H1 (cell line): ENCODE data around the gene KIZ. TPM values are rescaled to one million over a fixed set of nuclear protein-coding genes. Genes with fewer than 3 reads are reported as not detected.

Experiments
- CTCF ChIA-PET: fragments of 300-600 bp; sonication (Branson Sonifier 250); formaldehyde crosslinking; loops from one replicate; lab custom pipeline; 2021; ENCODE audit not compliant: partially characterized antibody; lab: Charles Lee
- POLR2A ChIA-PET: fragments of 300-600 bp; sonication (Branson Sonifier 250); formaldehyde crosslinking; loops from one replicate; lab custom pipeline; 2021; ENCODE audit warnings: inconsistent platforms; ENCODE audit not compliant: partially characterized antibody; lab: Charles Lee
- DNase-seq, 2 experiments: peaks; one replicate each; pipeline versions ENCODE4 v3.0.0 to v3.0.0-alpha.2; 2010 to 2022; ENCODE audit warnings: low spot score in 2 of 2, low read depth in 1 of 2, mixed read lengths in 1 of 2
- FAIRE-seq: peaks from 2 replicates; lab custom pipeline; 2011; peaks lifted over from hg19 to GRCh38; lab: Jason Lieb, UNC
- H2AFZ ChIP-seq: 2 replicates; pipeline ENCODE4 v1.8.1; 2012; ENCODE audit warnings: low read length, inconsistent platforms
- H2AK5ac ChIP-seq: 2 replicates; pipeline ENCODE4 v1.6.1; 2013; ENCODE audit warnings: low read depth, low read length
- H2BK120ac ChIP-seq: replicated peaks from 2 replicates; pipeline ENCODE3; 2013; ENCODE audit warnings: low read depth, low read length, inconsistent platforms
- H2BK12ac ChIP-seq: 2 replicates; pipeline ENCODE4 v1.6.1; 2013; ENCODE audit warnings: low read depth, low read length
- H2BK15ac ChIP-seq: 2 replicates; pipeline ENCODE4 v1.6.1; 2013; ENCODE audit warnings: low read length
- H2BK20ac ChIP-seq: 2 replicates; pipeline ENCODE4 v1.6.1; 2013; ENCODE audit warnings: low read length
- H2BK5ac ChIP-seq: 2 replicates; pipeline ENCODE4 v1.6.1; 2013; ENCODE audit warnings: low read depth, low read length
- H3K14ac ChIP-seq: 2 replicates; pipeline ENCODE4 v1.6.1; 2013; ENCODE audit warnings: inconsistent platforms; ENCODE audit not compliant: insufficient read length
- H3K18ac ChIP-seq: 2 replicates; pipeline ENCODE4 v1.6.1; 2013; ENCODE audit warnings: low read length; ENCODE audit errors: extremely low read depth
- H3K23ac ChIP-seq: 2 replicates; pipeline ENCODE4 v1.6.1; 2013; ENCODE audit warnings: inconsistent platforms; ENCODE audit not compliant: insufficient read length
- H3K23me2 ChIP-seq: 2 replicates; pipeline ENCODE4 v1.6.1; 2013; ENCODE audit warnings: low read depth, low read length
- H3K27ac ChIP-seq: 2 replicates; pipeline ENCODE4 v1.6.1; 2011; ENCODE audit warnings: low read depth, low read length, inconsistent platforms
- H3K27me3 ChIP-seq, 4 experiments: replicated peaks in 1 of 4; 1 replicate in 1 of 4; 2 replicates in 3 of 4; pipeline versions ENCODE4 v1.6.1 to v1.8.1; 2011 to 2013; ENCODE audit warnings: low read length in 3 of 4, mild to moderate bottlenecking in 3 of 4, inconsistent platforms in 2 of 4, mixed read lengths in 2 of 4, moderate library complexity in 1 of 4; ENCODE audit not compliant: control insufficient read depth in 3 of 4, insufficient read depth in 3 of 4; ENCODE audit errors: extremely low read depth in 1 of 4
- H3K36me3 ChIP-seq, 4 experiments: 2 replicates each; pipeline versions ENCODE4 v1.6.1 to v1.8.1; 2011 to 2013; ENCODE audit warnings: mild to moderate bottlenecking in 4 of 4, low read length in 3 of 4, moderate library complexity in 2 of 4, control low read depth in 1 of 4, inconsistent platforms in 1 of 4; ENCODE audit not compliant: insufficient read depth in 4 of 4, control insufficient read depth in 2 of 4
- H3K4ac ChIP-seq: replicated peaks from 2 replicates; pipeline ENCODE3; 2013; ENCODE audit warnings: low read length, low read depth, mixed read lengths, inconsistent platforms; ENCODE audit not compliant: insufficient read length
- H3K4me1 ChIP-seq, 4 experiments: replicated peaks in 1 of 4; 1 replicate in 1 of 4; 2 replicates in 3 of 4; pipeline versions ENCODE4 v1.6.1 to v1.8.1; 2011 to 2013; ENCODE audit warnings: low read length in 3 of 4, inconsistent platforms in 2 of 4, mixed read lengths in 1 of 4; ENCODE audit not compliant: insufficient read depth in 4 of 4, control insufficient read depth in 3 of 4
- H3K4me2 ChIP-seq, 2 experiments: 2 replicates each; pipeline versions ENCODE4 v1.6.1 to v1.8.1; 2011 to 2013; ENCODE audit warnings: low read depth in 2 of 2, low read length in 2 of 2, control low read depth in 1 of 2, inconsistent platforms in 1 of 2, mild to moderate bottlenecking in 1 of 2; ENCODE audit not compliant: insufficient read depth in 1 of 2
- H3K4me3 ChIP-seq, 4 experiments: fragments of 200-600, 300-600 bp in 1 of 4; sonication (generic), shearing (Covaris generic), sonication (Bioruptor Twin) in 1 of 4; 2 replicates each; pipeline versions ENCODE4 v1.5.1 to v1.8.1; 2011 to 2016; ENCODE audit warnings: low read length in 4 of 4, low read depth in 3 of 4, control low read depth in 2 of 4, inconsistent platforms in 2 of 4, mild to moderate bottlenecking in 2 of 4, mixed read lengths in 1 of 4, moderate library complexity in 1 of 4; ENCODE audit not compliant: insufficient read depth in 2 of 4; ENCODE audit errors: extremely low read depth in 1 of 4
- H3K56ac ChIP-seq: replicated peaks from 2 replicates; pipeline ENCODE3; 2013; ENCODE audit warnings: low read depth, mild to moderate bottlenecking, mixed read lengths, low read length, inconsistent platforms; ENCODE audit not compliant: insufficient read length
- H3K79me1 ChIP-seq: 2 replicates; pipeline ENCODE4 v1.6.1; 2013; ENCODE audit warnings: low read depth, low read length, control low read depth
- H3K79me2 ChIP-seq, 2 experiments: 2 replicates each; pipeline versions ENCODE4 v1.6.1 to v1.8.1; 2012 to 2013; ENCODE audit warnings: low read length in 2 of 2, mild to moderate bottlenecking in 2 of 2, inconsistent platforms in 1 of 2; ENCODE audit not compliant: insufficient read depth in 2 of 2, control insufficient read depth in 1 of 2
- H3K9ac ChIP-seq, 4 experiments: replicated peaks in 1 of 4; 1 replicate in 1 of 4; 2 replicates in 3 of 4; pipeline versions ENCODE4 v1.6.1 to v1.8.1; 2011 to 2013; ENCODE audit warnings: low read depth in 3 of 4, low read length in 3 of 4, control low read depth in 2 of 4, mild to moderate bottlenecking in 2 of 4, moderate library complexity in 2 of 4, inconsistent platforms in 1 of 4; ENCODE audit errors: extremely low read depth in 1 of 4
- H3K9me3 ChIP-seq, 2 experiments: 2 replicates each; pipeline versions ENCODE4 v1.6.1 to v1.8.1; 2012 to 2013; ENCODE audit warnings: mild to moderate bottlenecking in 2 of 2, moderate library complexity in 2 of 2, control low read depth in 1 of 2, inconsistent platforms in 1 of 2, low read depth in 1 of 2, low read length in 1 of 2, mixed read lengths in 1 of 2; ENCODE audit not compliant: insufficient read depth in 2 of 2
- H4K20me1 ChIP-seq, 2 experiments: replicated peaks in 1 of 2; 2 replicates each; pipeline versions ENCODE3 to v1.8.1; 2011 to 2013; ENCODE audit warnings: inconsistent platforms in 2 of 2, low read length in 2 of 2, mild to moderate bottlenecking in 1 of 2; ENCODE audit not compliant: insufficient read depth in 2 of 2, control insufficient read depth in 1 of 2
- H4K5ac ChIP-seq: 2 replicates; pipeline ENCODE4 v1.6.1; 2013; ENCODE audit warnings: low read length, low read depth, mixed read lengths, inconsistent platforms; ENCODE audit not compliant: insufficient read length
- H4K8ac ChIP-seq: 2 replicates; pipeline ENCODE4 v1.8.0; 2013; ENCODE audit warnings: mild to moderate bottlenecking, moderate library complexity, low read length, inconsistent platforms; ENCODE audit not compliant: insufficient read depth; ENCODE audit errors: extremely low read depth
- H4K91ac ChIP-seq: replicated peaks from 2 replicates; pipeline ENCODE3; 2013; ENCODE audit warnings: low read length, mixed read lengths, inconsistent platforms; ENCODE audit not compliant: insufficient read length
- CBX5 ChIP-seq: fragments of 300-800, 300-1000 bp; sonication (generic); IDR thresholded peaks from 2 replicates; pipeline ENCODE4 v1.7.1; 2016; ENCODE audit warnings: antibody characterized with exemption, low read length, low read depth
- CBX8 ChIP-seq: fragments of 300-800, 300-1000 bp; sonication (generic); IDR thresholded peaks from 2 replicates; pipeline ENCODE4 v1.7.1; 2016; ENCODE audit warnings: low read depth, low read length, borderline replicate concordance
- CHD2 ChIP-seq: IDR thresholded peaks from 2 replicates; pipeline ENCODE4 v1.6.1; 2012; ENCODE audit warnings: low read length, improper control_type of control experiment
- NRF1 ChIP-seq: IDR thresholded peaks from 2 replicates; pipeline ENCODE4 v1.6.1; 2011; ENCODE audit warnings: mild to moderate bottlenecking, low read depth, low read length, improper control_type of control experiment
- PHF8 ChIP-seq: fragments of 200-600 bp; sonication (generic); conservative IDR thresholded peaks from 2 replicates; pipeline ENCODE4 v1.7.1; 2012; ENCODE audit warnings: low read depth, mild to moderate bottlenecking, inconsistent platforms, low read length, moderate library complexity
- SIX5 ChIP-seq: IDR thresholded peaks from 2 replicates; pipeline ENCODE4 v1.6.1; 2011; ENCODE audit warnings: mild to moderate bottlenecking, low read depth, low read length
- SRF ChIP-seq: IDR thresholded peaks from 2 replicates; pipeline ENCODE4 v1.6.1; 2011; ENCODE audit warnings: mild to moderate bottlenecking, low read depth, low read length, moderate library complexity
- TBP ChIP-seq: IDR thresholded peaks from 2 replicates; pipeline ENCODE4 v1.6.1; 2011; ENCODE audit warnings: low read depth, low read length, improper control_type of control experiment
- YY1 ChIP-seq: IDR thresholded peaks from 2 replicates; pipeline ENCODE4 v1.6.1; 2011; ENCODE audit warnings: low read depth, mild to moderate bottlenecking, low read length
- WGBS, 2 experiments: shearing (Covaris generic) in 1 of 2; methylation state at CpG; one replicate each; pipeline versions ENCODE4 v1.1.6 to v1.1.7; 2013 to 2015; ENCODE audit warnings: low lambda C conversion rate in 2 of 2, mixed read lengths in 2 of 2, inconsistent platforms in 1 of 2, low coverage in 1 of 2, missing lambda C conversion rate in 1 of 2; ENCODE audit not compliant: insufficient replicate concordance in 2 of 2, insufficient coverage in 1 of 2, insufficient read length in 1 of 2; ENCODE audit errors: extremely low coverage in 1 of 2, missing lambda C conversion rate in 1 of 2; 5-methylcytosine and 5-hydroxymethylcytosine counted together
- polyA plus RNA-seq, 7 experiments: library from polyadenylated mRNA; depleted of rRNA in 3 of 7; stranded (reverse) in 5 of 7; unstranded in 2 of 7; fragments of >200 nt in 5 of 7; fragments of 200-250 nt in 2 of 7; gene quantifications; 1 replicate in 5 of 7; 2 replicates in 1 of 7; 4 replicates in 1 of 7; pipeline versions ENCODE4 v1.2.1 to v1.2.3, GENCODE V29; 2011 to 2013; ENCODE audit warnings: missing spikeins in 2 of 7, mixed read lengths in 2 of 7
- total RNA-seq: library from RNA; stranded (reverse); fragmentation: NEBNext Ultra II Directional; extraction: Animal tissue kit (Norgen Biotek cat#: 25700); gene quantifications from 2 replicates; pipeline ENCODE4 v1.2.1, GENCODE V29; 2021

KIZ gene
- total and polyA plus RNA-seq, 2 of the 8 experiments (the other 6 are each of a cell fraction or from before 2014, with no cell fraction given), result 13.0 to 51.7 TPM

GRCh38 chr20:21288587-21289370 is 162.9 kb downstream of the KIZ start:
- POLR2A ChIA-PET, result interaction anchor here (1.3 to 3.0 kb wide), 2 partner anchors 12 to 14 kb away, joined by 4 to 13 read pairs; partner anchors contain the start of gene XRN2
- 89% methylated on average over 14 of the region's 14 CpGs; no CpG with 5 or more reads in 1 of the 2 experiments for WGBS, 2 experiments
- CTCF ChIA-PET, result interaction anchor here (0.6 to 2.7 kb wide), 5 partner anchors 14 to 509 kb away, joined by 3 to 12 read pairs (median 5); partner anchors contain the start of gene XRN2

More at GRCh38 chr20:21288587-21289370, 162.9 kb downstream of the KIZ start:
- Histone ChIP-seq H3K4ac (no peak overlapping the region), H2BK12ac (no peak overlapping the region), H3K27me3 (no peaks in the 10 kb centered on the region), H2BK5ac (no peak overlapping the region), H3K36me3 (no peaks in the 10 kb centered on the region), H2BK15ac (no peak overlapping the region), H2AK5ac (no peak overlapping the region), H4K5ac (no peak overlapping the region), H3K56ac (no peak overlapping the region), H3K18ac (no peak overlapping the region; the same call in 1 of the 2 replicates), H3K79me1 (no peaks in the 10 kb centered on the region), H2BK120ac (no peak overlapping the region), H3K14ac (no peak overlapping the region), H3K4me2 (no peak overlapping the region), H3K23me2 (no peaks in the 10 kb centered on the region), H3K23ac (no peak overlapping the region), H2BK20ac (no peak overlapping the region), H4K20me1 (no peaks in the 10 kb centered on the region), H3K4me3 (no peak overlapping the region), H4K91ac (no peak overlapping the region), H4K8ac (no peak overlapping the region), H3K9ac (no peak overlapping the region), H3K9me3 (peaks cover 0 to 3% of the 10 kb centered on the region in 2 experiments; a peak in 1 of 4 replicates), H3K4me1 (no peaks in the 10 kb centered on the region), H3K79me2 (no peaks in the 10 kb centered on the region), H3K27ac (no peak overlapping the region), H2AFZ (peak overlapping the region; percentile 55; the same call in 1 of the 2 replicates)
- DNase-seq (no peak), FAIRE-seq (no peak)
- TF ChIP-seq TBP (no peak), SRF (no peak), PHF8 (no peak), YY1 (no peak), CHD2 (no peak), SIX5 (no peak), CBX8 (no peak), CBX5 (no peak), NRF1 (no peak)
